Stimulated activated CD8-positive, alpha-beta memory T cell treated with anti-CD3 and anti-CD28 coated beads, Interleukin-2, amount 100 ng/mL, for 48 hours (primary cell): Measurements from ENCODE around the gene PLEKHA5.
"Not testable (repeated sequence)": the region's sequence is repeated elsewhere in the genome, so short reads cannot be mapped to it uniquely, and the experiment has no call there.

ENCODE experiments used
- DNase-seq, 2 donors: peaks; one replicate each; pipeline ENCODE4 v3.0.0-alpha.2; 2020; ENCODE audit warnings: low read depth in 2 of 2

PLEKHA5 gene

DNA sequence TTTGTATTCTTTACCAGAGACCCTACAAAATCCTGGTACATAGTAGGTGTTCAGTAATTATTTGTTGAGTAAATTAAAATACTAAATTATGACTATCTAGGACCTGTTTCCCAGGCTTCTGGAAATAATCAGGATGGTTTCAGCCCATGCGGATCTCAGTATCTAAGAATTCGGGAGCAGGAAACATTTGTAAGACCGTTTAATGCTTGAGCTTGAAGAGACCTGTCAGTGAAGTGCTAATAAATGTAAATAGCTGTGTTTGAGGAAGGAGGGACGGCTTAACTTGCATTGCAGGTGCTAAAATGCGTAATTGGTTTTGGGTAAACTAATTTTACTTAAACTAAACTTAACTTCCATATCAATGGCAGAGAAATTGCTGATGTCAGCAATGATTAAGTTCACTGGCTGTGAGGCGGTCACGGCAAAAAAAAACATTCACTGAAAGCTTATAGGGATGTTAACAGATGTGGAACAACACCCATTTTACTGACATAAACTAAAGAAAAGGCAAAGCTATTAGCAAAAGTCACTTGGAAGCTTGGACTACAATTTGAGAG is 281.2 kb downstream of the PLEKHA5 start:
- DNase-seq = no peak

DNA sequence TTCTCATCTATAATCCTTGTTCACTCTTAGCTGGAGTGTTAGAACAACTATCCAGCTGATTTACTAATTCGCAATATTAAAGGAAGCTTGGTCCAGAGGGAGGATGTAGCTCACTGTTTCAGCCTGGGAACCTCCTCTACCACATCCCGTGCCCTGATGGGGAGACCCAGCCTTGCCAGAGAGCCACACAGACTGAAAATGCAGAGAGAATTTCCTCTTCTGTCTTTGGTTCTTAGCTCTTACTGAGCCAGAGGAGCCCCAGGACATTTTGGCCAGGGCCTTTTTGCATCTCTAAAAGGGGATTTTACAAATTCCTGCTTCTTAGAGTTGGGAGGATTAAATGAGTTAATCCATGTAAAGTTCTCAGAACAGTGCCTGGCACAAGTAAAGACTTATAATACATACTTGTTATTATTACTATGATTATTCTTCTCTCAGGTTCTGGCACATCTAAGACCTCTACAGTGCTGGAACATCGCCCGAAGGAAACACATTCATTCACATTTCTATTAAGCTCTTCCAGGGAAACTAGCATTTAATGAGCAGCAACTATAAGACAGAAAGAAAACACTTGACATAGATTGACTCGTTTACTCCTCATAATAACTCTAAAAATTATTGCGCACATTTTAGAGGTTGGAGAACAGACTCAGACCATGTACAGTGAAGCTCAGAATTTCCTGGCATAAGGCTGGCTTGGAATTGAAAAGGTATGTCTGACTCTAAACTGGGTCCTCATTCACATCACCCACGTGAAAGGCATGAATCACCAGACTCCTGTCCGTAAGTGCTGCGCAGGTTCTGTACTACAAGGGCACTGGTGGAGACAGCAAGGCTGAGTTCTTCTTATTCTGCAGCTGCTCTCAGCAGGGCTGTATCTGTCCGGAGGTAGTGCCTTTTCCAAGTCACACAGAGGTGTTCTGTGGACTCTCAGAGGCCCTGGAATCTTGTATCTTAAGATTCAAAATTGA is 282.0 kb downstream of the PLEKHA5 start:
- no peak for DNase-seq

DNA sequence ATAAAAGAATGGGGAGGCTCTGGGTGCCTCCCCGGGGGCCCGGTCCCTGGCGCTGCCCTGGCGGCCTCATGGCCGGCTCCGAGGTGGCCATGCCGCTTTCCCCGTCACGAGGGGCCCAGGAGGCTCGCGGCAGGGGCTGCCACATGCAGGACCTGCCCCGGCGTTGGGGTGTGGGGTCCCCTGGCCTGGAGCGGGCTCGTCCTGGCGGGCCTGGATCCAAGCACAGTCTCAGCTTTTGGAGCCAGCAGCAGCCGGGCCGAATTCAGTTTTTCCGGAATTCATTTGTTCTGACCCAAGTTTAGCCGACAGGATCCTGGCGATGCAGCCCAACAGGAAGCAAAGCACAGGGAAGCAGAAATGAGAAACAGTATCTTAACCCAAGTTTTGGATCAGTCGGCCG is 283.3 kb downstream of the PLEKHA5 start:
- no peak for DNase-seq

DNA sequence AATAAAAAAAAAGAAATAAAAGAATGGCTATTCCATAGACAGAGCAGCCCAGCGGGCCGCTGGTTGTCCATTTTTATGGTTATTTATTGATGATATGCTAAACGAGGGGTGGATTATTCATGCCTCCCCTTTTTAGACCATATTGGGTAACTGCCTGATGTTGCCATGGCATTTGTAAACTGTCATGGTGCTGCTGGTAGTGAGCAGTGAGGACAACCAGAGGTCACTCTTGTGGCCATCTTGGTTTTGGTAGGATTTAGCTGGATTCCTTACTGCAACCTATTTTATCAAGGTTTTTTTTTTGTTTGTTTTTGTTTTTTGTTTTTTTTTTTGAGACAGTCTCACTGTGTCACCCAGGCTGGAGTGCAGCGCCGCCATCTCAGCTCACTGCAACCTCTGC is 284.0 kb downstream of the PLEKHA5 start:
- DNase-seq = not testable (repeated sequence)

DNA sequence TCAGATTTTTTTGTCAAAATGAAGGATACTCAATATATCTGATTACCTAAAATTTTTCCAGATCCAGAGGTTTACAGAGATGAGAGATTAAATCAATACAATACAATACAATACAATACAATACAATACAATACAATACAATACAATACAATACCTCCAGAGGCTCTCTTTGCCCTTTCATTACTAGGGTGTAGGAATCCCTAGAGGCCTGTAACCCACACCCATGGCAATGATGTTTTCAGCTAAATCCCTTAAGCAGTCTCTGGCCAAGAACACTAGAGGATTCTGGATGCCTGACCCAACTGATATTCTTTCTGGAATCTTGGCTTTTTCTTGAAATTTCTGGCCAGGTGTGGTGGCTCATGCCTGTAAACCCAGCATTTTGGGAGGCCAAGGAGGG is 286.0 kb downstream of the PLEKHA5 start:
- DNase-seq = no peak

DNA sequence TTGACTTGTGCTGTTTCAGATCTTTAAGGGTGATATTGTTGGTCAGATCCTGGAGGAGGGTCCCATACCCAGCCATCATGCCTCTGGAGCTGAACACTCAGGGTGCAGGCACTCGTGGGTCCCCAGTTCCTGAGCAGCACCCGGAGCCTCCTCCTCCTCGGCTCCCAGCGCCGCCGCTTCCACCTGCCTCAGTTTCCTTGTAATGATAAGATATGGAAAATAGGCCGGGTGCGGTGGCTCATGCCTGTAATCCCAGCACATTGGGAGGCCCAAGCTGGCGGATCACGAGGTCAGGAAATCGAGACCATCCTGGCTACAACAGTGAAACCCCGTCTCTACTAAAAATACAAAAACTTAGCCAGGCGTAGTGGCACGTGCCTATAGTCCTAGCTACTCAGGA is 289.6 kb downstream of the PLEKHA5 start:
- no peak for DNase-seq

DNA sequence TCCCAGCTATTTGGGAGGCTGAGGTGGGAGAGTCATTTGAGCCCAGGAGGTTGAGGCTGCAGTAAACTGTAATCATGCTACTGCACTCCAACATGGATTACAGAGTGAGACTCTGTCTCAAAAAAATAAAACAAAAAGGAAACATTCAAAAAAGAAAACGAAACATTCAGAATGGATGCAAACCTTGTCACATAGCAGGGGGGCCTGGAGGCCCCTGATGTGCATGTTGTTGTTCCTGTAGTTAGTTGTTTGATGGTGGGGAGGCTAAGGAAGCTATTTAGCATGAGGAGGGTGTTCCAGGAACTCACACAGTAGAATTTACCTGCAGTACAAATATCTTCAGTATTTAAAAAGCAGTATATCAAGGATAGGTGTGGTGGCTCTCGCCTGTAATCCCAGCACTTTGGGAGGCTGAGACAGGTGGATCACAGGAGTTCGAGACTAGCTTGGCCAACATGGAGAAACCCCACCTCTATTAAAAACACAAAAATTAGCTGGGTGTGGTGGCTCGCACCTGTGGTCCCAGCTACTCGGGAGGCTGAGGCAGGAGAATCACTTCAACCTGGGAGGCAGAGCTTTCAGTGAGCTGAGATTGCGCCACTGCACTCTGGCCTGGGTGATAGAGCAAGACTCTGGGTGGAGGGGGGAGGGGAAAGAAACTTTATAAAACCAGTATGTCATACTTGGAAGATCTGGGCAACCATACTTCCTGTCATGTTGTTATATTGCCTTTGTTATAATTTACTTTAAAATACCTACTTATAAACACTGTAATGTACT is 292.2 kb downstream of the PLEKHA5 start:
- no peak for DNase-seq

DNA sequence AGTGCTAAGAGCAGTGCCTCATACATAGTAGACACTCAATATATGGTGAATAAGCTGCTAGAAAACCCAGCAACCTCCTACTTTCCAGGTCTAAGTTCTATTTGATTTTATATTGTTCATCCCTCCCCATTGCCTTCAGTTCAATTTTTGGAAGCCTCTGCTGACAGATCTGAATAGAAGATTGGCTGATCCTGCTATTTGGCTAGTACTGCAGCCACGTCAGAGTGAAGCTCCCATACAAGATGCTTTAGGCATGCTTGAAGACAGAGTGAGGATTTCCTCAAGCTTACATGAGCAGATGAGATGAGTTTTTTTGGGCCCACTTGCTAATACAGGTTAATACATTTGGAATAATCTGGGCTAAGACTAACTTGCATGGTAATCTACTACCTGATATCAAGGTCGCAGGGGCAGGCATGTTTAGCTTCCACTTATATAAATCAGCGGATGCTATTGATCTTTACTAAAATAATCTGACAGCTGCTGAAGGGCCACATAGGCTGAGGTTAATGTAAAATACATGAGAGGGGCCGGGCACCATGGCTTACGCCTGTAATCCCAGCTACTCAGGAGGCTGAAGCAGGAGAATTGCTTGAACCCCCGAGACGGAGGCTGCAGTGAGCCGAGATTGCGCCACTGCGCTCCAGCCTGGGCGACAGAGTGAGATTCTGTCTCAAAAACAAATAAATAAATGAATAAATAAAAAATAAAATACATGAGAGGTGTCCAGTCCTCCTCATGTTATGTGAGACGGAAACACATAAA is 293.8 kb downstream of the PLEKHA5 start:
- DNase-seq = no peak
